ENCODE measurements around the gene NAPSA.

NAPSA gene

GRCh38 chr19:50383852-50384684 is 18.6 kb upstream of the NAPSA start, which contains the start of gene POLD1:
POLD1 (plus strand) TSS chr19:50384347; CDS start chr19:50398852, 14,505 bp downstream.
- DNase-seq: peak; percentile 70 to 91

GRCh38 chr19:50383001-50383851 is 17.8 kb upstream of the NAPSA start:
- no peak for DNase-seq

GRCh38 chr19:50381881-50382729 is 16.7 kb upstream of the NAPSA start:
- DNase-seq: no peak

- DNase-seq: no peak
Measured at GRCh38 chr19:50380751-50381151, 15.3 kb upstream of the NAPSA start.

GRCh38 chr19:50380137-50380536 is 14.7 kb upstream of the NAPSA start:
- no peak for DNase-seq

- DNase-seq: no peak
Measured at GRCh38 chr19:50379602-50380001, 14.2 kb upstream of the NAPSA start.

GRCh38 chr19:50378863-50379236 is 13.4 kb upstream of the NAPSA start:
- no peak for DNase-seq

GRCh38 chr19:50378169-50378862 is 12.9 kb upstream of the NAPSA start:
- DNase-seq: no peak

- no peak for DNase-seq
Measured at GRCh38 chr19:50377517-50377916, 12.1 kb upstream of the NAPSA start.

GRCh38 chr19:50377051-50377461 is 11.6 kb upstream of the NAPSA start:
- DNase-seq: no peak

GRCh38 chr19:50376166-50377050 is 11.0 kb upstream of the NAPSA start, which contains the start of gene NR1H2:
NR1H2 (plus strand) TSS chr19:50376457; CDS start chr19:50377606, 1,149 bp downstream.
- peak; percentile 77 to 86 for DNase-seq

GRCh38 chr19:50371914-50372475 is 6.6 kb upstream of the NAPSA start:
- no peak for DNase-seq

GRCh38 chr19:50368649-50369570 is 3.5 kb upstream of the NAPSA start:
- peak in 1 of 2 experiments; percentile 34 for DNase-seq

GRCh38 chr19:50362656-50363424 is 2.6 kb downstream of the NAPSA start:
- no peak for DNase-seq

GRCh38 chr19:50362030-50362412 is 3.4 kb downstream of the NAPSA start:
- no peak for DNase-seq

- DNase-seq: no peak
Measured at GRCh38 chr19:50361290-50362029, 4.0 kb downstream of the NAPSA start.

- no peak for DNase-seq
Measured at GRCh38 chr19:50359328-50359818, 6.1 kb downstream of the NAPSA start.

All from SW 1271 (cell line).